Measurements from ENCODE around the gene LINS1.

Gene LINS1

Small RNA genes lying within 50 kb of the gene (small RNA-seq; reads per million reads assigned to genes)
- gene RF00019 (0 reads per million in 2 experiments), gene RNU6-181P (0 reads per million in 2 experiments), gene RNU6-322P (0 reads per million in 2 experiments)
